Loucy (cell line): ENCODE measurements around the gene HOXB3.
A peak's percentile ranks its signal among the peaks of the same experiment; 100 is the strongest.

ENCODE experiments used
- H2AFZ ChIP-seq: fragments of 200-600 bp; sonication (generic); 2 replicates; pipeline ENCODE4 v1.6.0; 2016; ENCODE audit warnings: antibody characterized with exemption, mild to moderate bottlenecking, low read length, moderate library complexity
- H3F3A ChIP-seq: fragments of 200-600 bp; 2 replicates; pipeline ENCODE4 v1.6.0; 2016; ENCODE audit warnings: antibody characterized with exemption, low read depth, mild to moderate bottlenecking
- H3K27me3 ChIP-seq: fragments of 200-600 bp; sonication (generic); 2 replicates; pipeline ENCODE4 v1.6.1; 2014; ENCODE audit warnings: low read length, mild to moderate bottlenecking; ENCODE audit not compliant: insufficient read depth, poor library complexity, severe bottlenecking
- H3K36me3 ChIP-seq: fragments of 200-600 bp; sonication (generic); 2 replicates; pipeline ENCODE4 v1.6.1; 2016; ENCODE audit warnings: low read length; ENCODE audit not compliant: insufficient read depth
- H3K4me1 ChIP-seq: fragments of 200-600 bp; sonication (generic); 2 replicates; pipeline ENCODE4 v1.5.1; 2014; ENCODE audit warnings: low read length, mild to moderate bottlenecking; ENCODE audit not compliant: insufficient read depth, poor library complexity, severe bottlenecking
- H3K4me2 ChIP-seq: fragments of 200-600 bp; sonication (generic); 2 replicates; pipeline ENCODE4 v1.6.0; 2014; ENCODE audit warnings: antibody characterized with exemption, low read length, low read depth, mild to moderate bottlenecking; ENCODE audit not compliant: poor library complexity, severe bottlenecking
- H3K4me3 ChIP-seq: fragments of 200-600 bp; sonication (generic); 2 replicates; pipeline ENCODE4 v1.5.1; 2014; ENCODE audit warnings: low read length, mild to moderate bottlenecking, mixed read lengths; ENCODE audit not compliant: poor library complexity, severe bottlenecking
- H3K79me2 ChIP-seq: fragments of 200-600 bp; sonication (generic); 2 replicates; pipeline ENCODE4 v1.6.1; 2014; ENCODE audit warnings: low read length; ENCODE audit not compliant: insufficient read depth
- H3K9ac ChIP-seq: fragments of 200-600 bp; sonication (generic); 2 replicates; pipeline ENCODE4 v1.6.0; 2014; ENCODE audit warnings: mild to moderate bottlenecking, low read depth, low read length, moderate library complexity; ENCODE audit not compliant: poor library complexity, severe bottlenecking
- H3K9me2 ChIP-seq: fragments of 200-600 bp; sonication (generic); replicated peaks from 2 replicates; pipeline ENCODE4 v1.6.1; 2016; ENCODE audit warnings: low read depth, low read length, mixed read lengths
- H3K9me3 ChIP-seq: fragments of 200-600 bp; sonication (generic); 2 replicates; pipeline ENCODE4 v1.6.1; 2014; ENCODE audit warnings: mild to moderate bottlenecking, antibody characterized with exemption, low read length, low read depth; ENCODE audit not compliant: insufficient read depth
- H4K20me1 ChIP-seq: fragments of 200-600 bp; sonication (generic); 2 replicates; pipeline ENCODE4 v1.6.0; 2014; ENCODE audit warnings: antibody characterized with exemption, low read length, mild to moderate bottlenecking; ENCODE audit not compliant: insufficient read depth, poor library complexity, severe bottlenecking
- EZH2phosphoT487 ChIP-seq: fragments of 200-600 bp; IDR thresholded peaks from 2 replicates; pipeline ENCODE4 v1.6.1; 2018; ENCODE audit warnings: antibody characterized with exemption, mild to moderate bottlenecking, moderate library complexity, borderline replicate concordance
- TF ChIP-seq, protein P1 (sequence below): fragments of 200-600 bp; sonication (generic); conservative IDR thresholded peaks from 2 replicates; pipeline ENCODE4 v1.5.1; 2014; ENCODE audit warnings: mild to moderate bottlenecking, antibody characterized with exemption, low read length

HOXB3 gene

DNA sequence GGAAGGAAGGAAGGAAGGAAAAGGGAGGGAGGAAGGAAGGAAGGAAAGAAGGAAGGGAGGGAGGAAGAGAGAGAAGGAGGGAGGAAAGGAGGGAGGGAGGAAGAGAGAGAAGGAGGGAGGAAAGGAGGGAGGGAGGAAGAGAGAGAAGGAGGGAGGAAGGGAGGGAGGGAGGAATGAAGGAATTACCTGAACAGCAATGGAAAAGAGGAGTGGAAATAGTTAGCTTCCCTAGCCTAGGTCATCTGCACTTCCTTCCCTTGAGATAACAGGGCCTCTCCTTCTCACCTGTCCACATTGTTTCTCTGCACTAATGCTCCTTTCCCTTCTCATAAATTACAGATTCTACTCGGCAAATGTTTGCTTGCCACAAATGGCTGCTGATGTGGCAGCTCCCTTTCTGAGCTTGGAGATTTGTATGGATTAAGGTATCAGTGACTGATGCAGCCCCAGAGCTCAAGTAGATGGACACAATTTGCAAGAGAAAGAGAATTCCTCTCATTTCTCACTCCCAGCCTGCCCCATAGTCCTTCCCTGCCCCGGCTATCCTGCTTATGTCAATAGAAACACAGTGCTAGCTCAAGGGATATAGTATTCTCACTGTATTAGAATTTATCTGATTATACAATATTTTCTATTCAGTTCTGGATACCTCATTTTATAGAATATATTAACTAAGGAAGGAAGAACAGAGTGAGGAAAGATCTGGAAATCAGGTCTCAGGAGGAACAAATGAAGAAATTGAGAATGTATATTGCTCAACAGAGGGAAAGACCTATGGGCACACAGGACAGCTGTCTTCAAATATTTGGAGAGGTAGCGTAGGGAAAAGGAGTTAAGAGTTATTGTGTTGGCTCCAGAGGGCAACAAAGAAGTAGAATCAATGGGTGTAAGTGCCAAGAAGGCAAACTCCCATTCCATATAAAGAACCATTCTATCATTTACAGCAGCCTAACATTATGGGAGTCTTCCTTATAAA, 73.8 kb downstream of the HOXB3 start:
- Histone ChIP-seq H4K20me1 (no peaks in the 10 kb centered on the region), H3K4me1 (peaks cover 15% of the 10 kb centered on the region), H3K9me3 (no peaks in the 10 kb centered on the region), H3K4me3 (no peak overlapping the region), H2AFZ (no peak overlapping the region), H3K36me3 (no peaks in the 10 kb centered on the region), H3K27me3 (no peaks in the 10 kb centered on the region), H3K9ac (no peak overlapping the region), H3K79me2 (no peaks in the 10 kb centered on the region), H3F3A (no peaks in the 10 kb centered on the region; the same call in 1 of the 2 replicates), H3K9me2 (no peaks in the 10 kb centered on the region), H3K4me2 (no peak overlapping the region)
- TF ChIP-seq, protein P1, sequence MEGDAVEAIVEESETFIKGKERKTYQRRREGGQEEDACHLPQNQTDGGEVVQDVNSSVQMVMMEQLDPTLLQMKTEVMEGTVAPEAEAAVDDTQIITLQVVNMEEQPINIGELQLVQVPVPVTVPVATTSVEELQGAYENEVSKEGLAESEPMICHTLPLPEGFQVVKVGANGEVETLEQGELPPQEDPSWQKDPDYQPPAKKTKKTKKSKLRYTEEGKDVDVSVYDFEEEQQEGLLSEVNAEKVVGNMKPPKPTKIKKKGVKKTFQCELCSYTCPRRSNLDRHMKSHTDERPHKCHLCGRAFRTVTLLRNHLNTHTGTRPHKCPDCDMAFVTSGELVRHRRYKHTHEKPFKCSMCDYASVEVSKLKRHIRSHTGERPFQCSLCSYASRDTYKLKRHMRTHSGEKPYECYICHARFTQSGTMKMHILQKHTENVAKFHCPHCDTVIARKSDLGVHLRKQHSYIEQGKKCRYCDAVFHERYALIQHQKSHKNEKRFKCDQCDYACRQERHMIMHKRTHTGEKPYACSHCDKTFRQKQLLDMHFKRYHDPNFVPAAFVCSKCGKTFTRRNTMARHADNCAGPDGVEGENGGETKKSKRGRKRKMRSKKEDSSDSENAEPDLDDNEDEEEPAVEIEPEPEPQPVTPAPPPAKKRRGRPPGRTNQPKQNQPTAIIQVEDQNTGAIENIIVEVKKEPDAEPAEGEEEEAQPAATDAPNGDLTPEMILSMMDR = no peak
- TF ChIP-seq EZH2phosphoT487 = no peak

DNA sequence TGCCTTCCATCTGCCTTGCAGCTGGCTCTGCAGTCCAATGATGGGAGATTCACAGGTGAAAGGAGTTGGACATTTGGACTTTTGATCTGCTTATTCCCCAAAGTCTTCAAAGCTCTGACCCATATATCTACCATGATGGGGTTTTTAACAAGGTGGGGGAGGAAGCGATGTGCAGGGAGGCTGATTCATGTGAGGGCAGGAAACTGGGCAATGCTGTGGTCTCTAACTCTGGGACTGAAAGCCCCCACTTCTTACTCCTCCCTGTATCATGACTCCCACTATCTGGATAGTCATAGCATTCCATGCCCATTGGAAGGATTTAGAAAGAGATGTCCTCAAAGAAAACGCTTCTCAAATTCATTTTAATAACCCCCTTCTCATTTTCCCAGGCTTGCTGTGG, 75.6 kb downstream of the HOXB3 start:
- no peak overlapping the region for H2AFZ ChIP-seq
- peaks cover 15% of the 10 kb centered on the region for H3K4me1 ChIP-seq
- H3K9me3 ChIP-seq = no peaks in the 10 kb centered on the region
- no peaks in the 10 kb centered on the region for H3K79me2 ChIP-seq
- H3K9me2 ChIP-seq = no peaks in the 10 kb centered on the region
- H3K4me2 ChIP-seq = peak overlapping the region; percentile 2
- H3K36me3 ChIP-seq = no peaks in the 10 kb centered on the region
- H4K20me1 ChIP-seq = no peaks in the 10 kb centered on the region
- H3K4me3 ChIP-seq = no peak overlapping the region
- no peak overlapping the region for H3K9ac ChIP-seq
- no peak for TF ChIP-seq EZH2phosphoT487
- H3F3A ChIP-seq = no peaks in the 10 kb centered on the region; the same call in 1 of the 2 replicates
- no peaks in the 10 kb centered on the region for H3K27me3 ChIP-seq

DNA sequence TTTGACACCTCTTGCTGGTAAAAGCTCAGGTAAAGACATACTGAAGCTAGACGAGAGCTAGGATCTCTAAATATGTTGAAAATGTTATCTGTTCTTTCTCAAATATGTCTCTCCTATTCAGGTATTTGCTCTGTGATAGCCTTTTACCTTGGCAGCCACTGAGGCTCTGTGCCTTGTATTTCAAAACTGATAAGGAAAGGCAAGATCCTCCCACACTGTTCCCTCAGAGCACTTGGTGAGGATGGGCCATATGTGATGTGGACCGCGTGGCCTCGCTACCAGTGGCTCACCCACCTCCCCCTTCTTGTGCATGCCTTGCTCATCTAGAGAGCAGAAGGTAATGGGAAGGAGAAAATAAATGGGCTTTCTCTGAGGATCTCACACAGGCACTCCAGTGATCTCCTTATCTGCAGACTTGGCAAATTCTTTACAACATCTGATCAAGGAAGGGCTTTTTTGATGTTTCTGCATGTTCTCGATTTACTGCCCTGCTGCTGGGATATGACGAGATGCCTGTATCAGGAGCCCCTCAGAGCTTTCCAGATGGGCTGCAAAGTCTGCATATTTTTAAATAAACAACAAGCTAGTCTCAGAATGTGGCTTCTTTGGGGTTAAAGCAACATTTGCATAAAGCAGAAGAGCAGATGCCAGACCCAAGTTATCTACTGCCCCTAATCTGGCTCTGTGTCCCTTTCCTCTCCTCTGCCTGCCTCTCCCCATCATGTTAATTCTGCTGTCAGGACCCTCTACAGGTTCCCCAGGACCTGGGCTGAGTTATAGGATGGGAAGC, 76.2 kb downstream of the HOXB3 start:
- Histone ChIP-seq H3K4me2 (peak overlapping the region; percentile 2), H3K9me3 (no peaks in the 10 kb centered on the region), H3K4me3 (no peak overlapping the region), H3F3A (no peaks in the 10 kb centered on the region), H3K4me1 (peaks cover 15% of the 10 kb centered on the region), H3K79me2 (no peaks in the 10 kb centered on the region), H3K27me3 (no peaks in the 10 kb centered on the region), H3K36me3 (no peaks in the 10 kb centered on the region), H4K20me1 (no peaks in the 10 kb centered on the region), H3K9ac (no peak overlapping the region), H3K9me2 (no peaks in the 10 kb centered on the region), H2AFZ (no peak overlapping the region)
- TF ChIP-seq, protein P1 = no peak
- TF ChIP-seq EZH2phosphoT487 = no peak
